PFSK-1 (cell line): ENCODE data around the gene FAM20C.

Experiments used
- FOXP2 ChIP-seq: optimal IDR thresholded peaks from 2 replicates; pipeline ENCODE3; 2011; ENCODE audit warnings: borderline replicate concordance, control low read depth, inconsistent platforms; ENCODE audit not compliant: insufficient read depth; ENCODE audit errors: extremely low read length, extremely low read depth
- POLR2AphosphoS5 ChIP-seq: IDR thresholded peaks from 2 replicates; pipeline ENCODE4 v1.6.1; 2012; ENCODE audit warnings: low read depth, mild to moderate bottlenecking, control low read depth, low read length, moderate library complexity
- REST ChIP-seq, 2 experiments: IDR thresholded peaks; 2 replicates each; pipeline versions ENCODE4 v1.6.1 to v1.8.0; 2011 to 2012; ENCODE audit warnings: low read depth in 2 of 2, low read length in 2 of 2, control low read depth in 1 of 2, inconsistent platforms in 1 of 2, mild to moderate bottlenecking in 1 of 2, moderate library complexity in 1 of 2; ENCODE audit not compliant: insufficient read depth in 1 of 2
- SIN3A ChIP-seq: IDR thresholded peaks from 2 replicates; pipeline ENCODE4 v1.6.1; 2012; ENCODE audit warnings: mild to moderate bottlenecking, low read length, moderate library complexity, borderline replicate concordance; ENCODE audit not compliant: insufficient read depth
- TAF1 ChIP-seq: IDR thresholded peaks from 2 replicates; pipeline ENCODE4 v1.6.1; 2012; ENCODE audit warnings: low read length, control low read depth, borderline replicate concordance; ENCODE audit not compliant: insufficient read depth

The FAM20C gene

GRCh38 chr7:253581-254336 is 61.4 kb downstream of the FAM20C start:
- TF ChIP-seq TAF1 (no peak), FOXP2 (no peak), SIN3A (no peak), POLR2AphosphoS5 (no peak), REST (IDR thresholded peaks at IDR 0.05; ENCODE audit: insufficient read depth in 1 of 2, low read depth in 2 of 2, low read length in 2 of 2) (no peak)

- no peak for TF ChIP-seq REST (IDR thresholded peaks at IDR 0.05; ENCODE audit: insufficient read depth in 1 of 2, low read depth in 2 of 2, low read length in 2 of 2)
- TF ChIP-seq FOXP2 = no peak
- TF ChIP-seq POLR2AphosphoS5 = no peak
- no peak for TF ChIP-seq SIN3A
Observed at GRCh38 chr7:254337-255037, 62.1 kb downstream of the FAM20C start.

- TF ChIP-seq SIN3A = no peak
- TF ChIP-seq POLR2AphosphoS5 = no peak
- no peak for TF ChIP-seq REST (IDR thresholded peaks at IDR 0.05; ENCODE audit: insufficient read depth in 1 of 2, low read depth in 2 of 2, low read length in 2 of 2)
- TF ChIP-seq FOXP2 = no peak
- no peak for TF ChIP-seq TAF1
Observed at GRCh38 chr7:255038-255435, 62.7 kb downstream of the FAM20C start.

GRCh38 chr7:255721-256361 is 63.5 kb downstream of the FAM20C start:
- TF ChIP-seq FOXP2 (no peak), POLR2AphosphoS5 (no peak), TAF1 (no peak), REST (IDR thresholded peaks at IDR 0.05; ENCODE audit: insufficient read depth in 1 of 2, low read depth in 2 of 2, low read length in 2 of 2) (no peak), SIN3A (no peak)
